IMR-90 (cell line): ENCODE measurements around the gene IST1. TPM values are rescaled to one million over a fixed set of nuclear protein-coding genes. Genes with fewer than 3 reads are reported as not detected.

Experiments used
- ATAC-seq: fragments of 200-7000 bp; cut with Tn5 transposase; 2 replicates; pipeline ENCODE4 v1.9.1; 2020; ENCODE audit warnings: low read depth, mild to moderate bottlenecking, moderate library complexity
- BruUV-seq: library from RNA; stranded (reverse); fragments of 400-500 nt; replicated peaks from 2 replicates; lab custom pipeline; 2021; lab: Mats Ljungman, UMichigan
- CTCF ChIA-PET: fragments of 300-600 bp; formaldehyde crosslinking; extraction: SDS; loops from one replicate; lab custom pipeline; 2021; ENCODE audit warnings: antibody characterized with exemption; lab: Yijun Ruan, JAX
- POLR2A ChIA-PET: fragments of 300-600 bp; sonication (Branson Sonifier 250); formaldehyde crosslinking; loops from one replicate; lab custom pipeline; 2022; ENCODE audit warnings: antibody characterized with exemption; ENCODE audit not compliant: unreplicated experiment; lab: Charles Lee
- DNase-seq: peaks from one replicate; pipeline ENCODE4 v3.0.0; 2013
- H2AFZ ChIP-seq: replicated peaks from 2 replicates; pipeline ENCODE3; 2013; ENCODE audit warnings: low read length, mild to moderate bottlenecking; ENCODE audit not compliant: poor library complexity
- H2AK5ac ChIP-seq: 2 replicates; pipeline ENCODE4 v1.6.1; 2013; ENCODE audit warnings: low read depth, low read length, inconsistent platforms
- H2AK9ac ChIP-seq: replicated peaks from 2 replicates; pipeline ENCODE3; 2013; ENCODE audit warnings: mild to moderate bottlenecking, low read depth, low read length, moderate library complexity; ENCODE audit not compliant: poor library complexity
- H2BK120ac ChIP-seq: 2 replicates; pipeline ENCODE4 v1.6.1; 2013; ENCODE audit warnings: low read depth, low read length, inconsistent platforms
- H2BK15ac ChIP-seq: 3 replicates; pipeline ENCODE4 v1.6.1; 2013; ENCODE audit warnings: low read depth, low read length, inconsistent platforms
- H2BK20ac ChIP-seq: 2 replicates; pipeline ENCODE4 v1.6.1; 2013; ENCODE audit warnings: low read depth, mild to moderate bottlenecking, inconsistent platforms, low read length, moderate library complexity
- H2BK5ac ChIP-seq: 2 replicates; pipeline ENCODE4 v1.6.1; 2013; ENCODE audit warnings: mild to moderate bottlenecking, low read depth, low read length, inconsistent platforms; ENCODE audit not compliant: poor library complexity, severe bottlenecking
- H3K14ac ChIP-seq: replicated peaks from 2 replicates; pipeline ENCODE4 v1.6.1; 2013; ENCODE audit warnings: low read depth, low read length, inconsistent platforms
- H3K18ac ChIP-seq: 2 replicates; pipeline ENCODE4 v1.6.1; 2013; ENCODE audit warnings: low read depth, low read length, control low read depth
- H3K23ac ChIP-seq: 2 replicates; pipeline ENCODE4 v1.6.1; 2013; ENCODE audit warnings: low read depth, low read length, inconsistent platforms
- H3K27ac ChIP-seq: 2 replicates; pipeline ENCODE4 v1.5.1; 2013; ENCODE audit warnings: mild to moderate bottlenecking, control low read depth, low read length; ENCODE audit not compliant: insufficient read depth
- H3K27me3 ChIP-seq: 2 replicates; pipeline ENCODE4 v1.6.1; 2013; ENCODE audit warnings: low read length; ENCODE audit not compliant: control insufficient read depth, insufficient read depth
- H3K36me3 ChIP-seq: 2 replicates; pipeline ENCODE4 v1.6.1; 2013; ENCODE audit warnings: low read length, mixed read lengths; ENCODE audit not compliant: control insufficient read depth, insufficient read depth
- H3K4ac ChIP-seq: 2 replicates; pipeline ENCODE4 v1.6.1; 2013; ENCODE audit warnings: low read depth, low read length, inconsistent platforms
- H3K4me1 ChIP-seq: 2 replicates; pipeline ENCODE4 v1.6.1; 2013; ENCODE audit warnings: low read length, mixed read lengths; ENCODE audit not compliant: control insufficient read depth, insufficient read depth
- H3K4me2 ChIP-seq: 2 replicates; pipeline ENCODE4 v1.6.1; 2013; ENCODE audit warnings: low read depth, mild to moderate bottlenecking, control low read depth, low read length, moderate library complexity
- H3K4me3 ChIP-seq: 2 replicates; pipeline ENCODE4 v1.5.1; 2013; ENCODE audit warnings: low read depth, mild to moderate bottlenecking, control low read depth, low read length, moderate library complexity; ENCODE audit not compliant: insufficient read depth
- H3K56ac ChIP-seq: 2 replicates; pipeline ENCODE4 v1.6.1; 2013; ENCODE audit warnings: low read length, inconsistent platforms; ENCODE audit not compliant: insufficient read depth; ENCODE audit errors: extremely low read depth
- H3K79me1 ChIP-seq, 2 experiments: 2 replicates each; pipeline ENCODE4 v1.6.1; 2013; ENCODE audit warnings: low read length in 2 of 2, inconsistent platforms in 1 of 2, low read depth in 1 of 2
- H3K9ac ChIP-seq: 2 replicates; pipeline ENCODE4 v1.6.1; 2013; ENCODE audit warnings: low read depth, low read length, control low read depth
- H3K9me1 ChIP-seq: 2 replicates; pipeline ENCODE4 v1.6.1; 2013; ENCODE audit warnings: low read length, inconsistent platforms; ENCODE audit not compliant: insufficient read depth
- H3K9me3 ChIP-seq: 2 replicates; pipeline ENCODE4 v1.6.1; 2013; ENCODE audit warnings: low read length; ENCODE audit not compliant: control insufficient read depth, insufficient read depth
- H4K20me1 ChIP-seq: 2 replicates; pipeline ENCODE4 v1.6.1; 2013; ENCODE audit warnings: low read length, inconsistent platforms; ENCODE audit not compliant: insufficient read depth
- H4K5ac ChIP-seq: 2 replicates; pipeline ENCODE4 v1.6.1; 2013; ENCODE audit warnings: mild to moderate bottlenecking, low read depth, low read length, control low read depth
- H4K8ac ChIP-seq, 2 experiments: 2 replicates each; pipeline ENCODE4 v1.6.1; 2013; ENCODE audit warnings: low read depth in 2 of 2, low read length in 2 of 2, control low read depth in 1 of 2, inconsistent platforms in 1 of 2
- H4K91ac ChIP-seq: 2 replicates; pipeline ENCODE4 v1.6.1; 2013; ENCODE audit warnings: low read depth, low read length, inconsistent platforms; ENCODE audit not compliant: insufficient read depth
- BHLHE40 ChIP-seq: fragments of 150-350 bp; IDR thresholded peaks from 2 replicates; pipeline ENCODE4 v1.6.1; 2016; ENCODE audit warnings: mild to moderate bottlenecking, low read depth, low read length
- CEBPB ChIP-seq: IDR thresholded peaks from 2 replicates; pipeline ENCODE4 v1.6.1; 2012; ENCODE audit warnings: low read depth, low read length, improper control_type of control experiment
- CHD1 ChIP-seq: IDR thresholded peaks from 2 replicates; pipeline ENCODE4 v1.6.1; 2012; ENCODE audit warnings: low read depth, low read length, improper control_type of control experiment
- CTCF ChIP-seq: conservative IDR thresholded peaks from 2 replicates; pipeline ENCODE4 v1.5.1; 2012; ENCODE audit warnings: mild to moderate bottlenecking, low read depth, low read length, improper control_type of control experiment
- ELK1 ChIP-seq: fragments of 150-350 bp; IDR thresholded peaks from 2 replicates; pipeline ENCODE4 v1.6.1; 2016; ENCODE audit warnings: low read depth, mild to moderate bottlenecking, low read length, moderate library complexity, borderline replicate concordance
- FOS ChIP-seq: fragments of 150-350 bp; IDR thresholded peaks from 2 replicates; pipeline ENCODE4 v1.6.1; 2016; ENCODE audit warnings: low read depth, low read length
- MAFK ChIP-seq: IDR thresholded peaks from 2 replicates; pipeline ENCODE4 v1.6.1; 2012; ENCODE audit warnings: low read depth, low read length, improper control_type of control experiment
- MAZ ChIP-seq: IDR thresholded peaks from 2 replicates; pipeline ENCODE4 v1.6.1; 2012; ENCODE audit warnings: low read depth, mild to moderate bottlenecking, low read length, improper control_type of control experiment, moderate library complexity, borderline replicate concordance
- MXI1 ChIP-seq: IDR thresholded peaks from 2 replicates; pipeline ENCODE4 v1.6.1; 2012; ENCODE audit warnings: low read depth, mild to moderate bottlenecking, low read length, moderate library complexity, borderline replicate concordance
- NFE2L2 ChIP-seq: fragments of 150-350 bp; IDR thresholded peaks from 2 replicates; pipeline ENCODE4 v1.6.1; 2016; ENCODE audit warnings: low read depth, mild to moderate bottlenecking, low read length
- POLR2A ChIP-seq: IDR thresholded peaks from 2 replicates; pipeline ENCODE4 v1.6.1; 2012; ENCODE audit warnings: mild to moderate bottlenecking, low read depth, low read length
- RAD21 ChIP-seq: IDR thresholded peaks from 2 replicates; pipeline ENCODE4 v1.6.1; 2012; ENCODE audit warnings: low read length, improper control_type of control experiment
- RCOR1 ChIP-seq: IDR thresholded peaks from 2 replicates; pipeline ENCODE4 v1.6.1; 2012; ENCODE audit warnings: mild to moderate bottlenecking, low read length, improper control_type of control experiment; ENCODE audit not compliant: insufficient replicate concordance
- RFX5 ChIP-seq: IDR thresholded peaks from 2 replicates; pipeline ENCODE4 v1.8.0; 2012; ENCODE audit warnings: low read depth, mild to moderate bottlenecking, low read length, moderate library complexity
- SMC3 ChIP-seq: fragments of 150-350 bp; IDR thresholded peaks from 2 replicates; pipeline ENCODE4 v1.6.1; 2016; ENCODE audit warnings: low read depth, mild to moderate bottlenecking, antibody characterized with exemption, low read length, moderate library complexity
- USF2 ChIP-seq: fragments of 150-350 bp; IDR thresholded peaks from 2 replicates; pipeline ENCODE4 v1.6.1; 2017; ENCODE audit warnings: mild to moderate bottlenecking, antibody characterized with exemption, low read length, low read depth
- WGBS, 2 experiments: methylation state at CpG; one replicate each; pipeline versions ENCODE4 v1.1.5 to v1.1.7; 2013; ENCODE audit warnings: missing lambda C conversion rate in 2 of 2; ENCODE audit not compliant: insufficient read length in 1 of 2; ENCODE audit errors: extremely low coverage in 2 of 2; 5-methylcytosine and 5-hydroxymethylcytosine counted together
- dilution Hi-C: fragments of 300-500 bp; cut with HindIII; formaldehyde crosslinking; loops from one replicate; pipeline ENCODE4 v1.14.3; 2018; ENCODE audit warnings: low sequenced_read_pairs; ENCODE audit not compliant: unreplicated experiment
- in situ Hi-C: fragments of 300-500 bp; cut with MboI; formaldehyde crosslinking; loops from 3 replicates; pipeline ENCODE4 v1.14.3; 2019; ENCODE audit warnings: low sequenced_read_pairs, inconsistent platforms, mixed read lengths
- intact Hi-C: fragments of 100-400 bp; cut with micrococcal nuclease; formaldehyde crosslinking; loops from 2 replicates; pipeline ENCODE4 v1.10.0; 2022
- polyA plus RNA-seq, 3 experiments: library from polyadenylated mRNA; depleted of rRNA; stranded (reverse); fragments of >200 nt; gene quantifications; 2 replicates each; pipeline ENCODE4 v1.2.3, GENCODE V29; 2012; ENCODE audit warnings: low replicate concordance in 1 of 3
- total RNA-seq: library from RNA; depleted of rRNA; stranded (reverse); fragments of >200 nt; gene quantifications from 2 replicates; pipeline ENCODE4 v1.2.3, GENCODE V29; 2012

Gene IST1
- total and polyA plus RNA-seq, 2 of the 4 experiments (the other 2 are of a cell fraction): 134 to 186 TPM

GRCh38 chr16:71852561-71852960, 42.8 kb upstream of the IST1 start:
- no peak overlapping the region for H2BK120ac ChIP-seq
- POLR2A ChIA-PET: interaction anchor here (0.6 kb wide), 1 partner anchor 43 kb away, joined by 11 read pairs; no protein-coding TSS in a partner anchor
- no peak overlapping the region for H2BK15ac ChIP-seq
- DNase-seq: no peak
- H3K18ac ChIP-seq: no peak overlapping the region
- H2BK20ac ChIP-seq: no peak overlapping the region
- H3K56ac ChIP-seq: no peak overlapping the region
- H3K27me3 ChIP-seq: no peaks in the 10 kb centered on the region
- CTCF ChIA-PET: no interaction called here
- WGBS, 2 experiments: no CpG with 5 or more reads among the region's 4 CpGs
- H3K79me1 ChIP-seq: peaks cover 36 to 77% of the 10 kb centered on the region in 2 experiments
- H4K91ac ChIP-seq: no peak overlapping the region
- H3K9me1 ChIP-seq: peaks cover 21% of the 10 kb centered on the region
- no peak overlapping the region for H2AFZ ChIP-seq
- peaks cover 23% of the 10 kb centered on the region for H4K20me1 ChIP-seq
- no peak overlapping the region for H3K4ac ChIP-seq
- intact Hi-C loops (no loop called here), in situ Hi-C loops (no loop called here), dilution Hi-C loops (no loop called here)
- H2BK5ac ChIP-seq: no peak overlapping the region
- no peaks in the 10 kb centered on the region for H3K4me1 ChIP-seq
- H4K8ac ChIP-seq: no peak overlapping the region
- no peak overlapping the region for H2AK9ac ChIP-seq
- no peak overlapping the region for H3K27ac ChIP-seq
- peaks cover 54% of the 10 kb centered on the region for H3K36me3 ChIP-seq
- H2AK5ac ChIP-seq: no peak overlapping the region
- no peak overlapping the region for H3K14ac ChIP-seq
- BruUV-seq: no TSS peak
- no peak overlapping the region for H4K5ac ChIP-seq
- H3K4me2 ChIP-seq: no peak overlapping the region
- TF ChIP-seq USF2: no peak
- TF ChIP-seq RCOR1: no peak
- TF ChIP-seq NFE2L2: no peak
- no peak for TF ChIP-seq RAD21
- no peak for TF ChIP-seq FOS
- no peak for TF ChIP-seq ELK1
- no peak for TF ChIP-seq CHD1
- no peak for TF ChIP-seq SMC3
- TF ChIP-seq BHLHE40: no peak
- no peak for TF ChIP-seq CTCF
- no peak for TF ChIP-seq MAFK
- TF ChIP-seq POLR2A: no peak
- no peak for TF ChIP-seq MXI1
- TF ChIP-seq MAZ: no peak
- TF ChIP-seq RFX5: no peak
- TF ChIP-seq CEBPB: no peak
- H3K4me3 ChIP-seq: no peak overlapping the region
- no peaks in the 10 kb centered on the region for H3K9me3 ChIP-seq
- no peak overlapping the region for H3K9ac ChIP-seq
- no peak for ATAC-seq
- H3K23ac ChIP-seq: no peak overlapping the region
